NT2/D1 (cell line): ENCODE results near the gene NAA35.

Source experiments
- SUZ12 ChIP-seq: IDR thresholded peaks from 2 replicates; pipeline ENCODE4 v1.6.1; 2011; ENCODE audit not compliant: insufficient read length, insufficient read depth; ENCODE audit errors: extremely low read depth
- YY1 ChIP-seq: IDR thresholded peaks from 2 replicates; pipeline ENCODE4 v1.6.1; 2011; ENCODE audit not compliant: insufficient read length, insufficient read depth
- ZNF274 ChIP-seq: IDR thresholded peaks from 2 replicates; pipeline ENCODE4 v1.6.1; 2011; ENCODE audit warnings: mild to moderate bottlenecking, low read depth, low read length

DNA sequence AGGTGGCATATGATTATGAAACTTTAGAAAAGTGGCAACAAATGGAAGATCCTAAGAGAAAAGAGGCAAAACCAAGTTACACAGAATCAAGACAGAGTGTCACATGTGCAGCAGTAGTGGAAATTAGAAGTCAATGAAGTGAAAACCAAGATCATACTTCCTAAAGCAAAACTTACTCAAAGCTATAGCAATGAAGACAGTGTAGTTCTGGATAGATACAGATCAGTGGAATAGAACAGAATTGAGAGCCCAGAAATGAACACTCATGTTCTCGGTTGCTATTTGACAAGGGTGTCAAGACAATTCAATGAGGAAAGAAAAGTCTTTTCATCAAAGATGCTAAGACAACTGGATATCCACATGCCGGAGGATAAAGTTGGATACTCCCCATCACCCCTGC, 43.5 kb downstream of the NAA35 start:
- TF ChIP-seq YY1 = no peak
- TF ChIP-seq ZNF274 = no peak
- TF ChIP-seq SUZ12 = no peak
